Glutamatergic neuron (in vitro differentiated cells): ENCODE results near the gene SLC2A1. TPM values are rescaled to one million over a fixed set of nuclear protein-coding genes. Genes with fewer than 3 reads are reported as not detected.

Experiments used
- DNase-seq: peaks from one replicate; pipeline ENCODE4 v3.0.0; 2022
- H3K27ac Mint-ChIP-seq: one replicate; pipeline ENCODE4 v1.8.0; 2020; ENCODE audit warnings: mild to moderate bottlenecking, mixed read lengths, inconsistent platforms; ENCODE audit not compliant: unreplicated experiment
- H3K27me3 Mint-ChIP-seq: one replicate; pipeline ENCODE4 v1.8.0; 2020; ENCODE audit warnings: mild to moderate bottlenecking, moderate library complexity, mixed read lengths, inconsistent platforms; ENCODE audit not compliant: unreplicated experiment
- H3K36me3 Mint-ChIP-seq: one replicate; pipeline ENCODE4 v1.8.0; 2020; ENCODE audit warnings: mild to moderate bottlenecking, mixed read lengths, inconsistent platforms; ENCODE audit not compliant: unreplicated experiment
- H3K4me1 Mint-ChIP-seq: one replicate; pipeline ENCODE4 v1.8.0; 2020; ENCODE audit warnings: mild to moderate bottlenecking, low read depth, mixed read lengths, inconsistent platforms; ENCODE audit not compliant: unreplicated experiment
- H3K4me3 Mint-ChIP-seq: one replicate; pipeline ENCODE4 v1.8.0; 2020; ENCODE audit warnings: mild to moderate bottlenecking, mixed read lengths, inconsistent platforms; ENCODE audit not compliant: unreplicated experiment
- H3K9me3 Mint-ChIP-seq: one replicate; pipeline ENCODE4 v1.8.0; 2020; ENCODE audit warnings: mild to moderate bottlenecking, moderate library complexity, mixed read lengths, inconsistent platforms; ENCODE audit not compliant: unreplicated experiment
- total RNA-seq: library from RNA; stranded (reverse); fragmentation: NEBNext Ultra II Directional; extraction: Animal tissue kit (Norgen Biotek cat#: 25700); gene quantifications from one replicate; pipeline ENCODE4 v1.2.1, GENCODE V29; 2021; ENCODE audit not compliant: unreplicated experiment
- TF ChIP-seq, protein P1 (sequence below): fragments of 200-600 bp; sonication (generic); IDR thresholded peaks from one replicate; pipeline ENCODE4 v1.5.0; 2021; ENCODE audit not compliant: partially characterized antibody, unreplicated experiment

The SLC2A1 gene
- total RNA-seq, 1 donor from 2014 or later: 25.0 TPM

DNA sequence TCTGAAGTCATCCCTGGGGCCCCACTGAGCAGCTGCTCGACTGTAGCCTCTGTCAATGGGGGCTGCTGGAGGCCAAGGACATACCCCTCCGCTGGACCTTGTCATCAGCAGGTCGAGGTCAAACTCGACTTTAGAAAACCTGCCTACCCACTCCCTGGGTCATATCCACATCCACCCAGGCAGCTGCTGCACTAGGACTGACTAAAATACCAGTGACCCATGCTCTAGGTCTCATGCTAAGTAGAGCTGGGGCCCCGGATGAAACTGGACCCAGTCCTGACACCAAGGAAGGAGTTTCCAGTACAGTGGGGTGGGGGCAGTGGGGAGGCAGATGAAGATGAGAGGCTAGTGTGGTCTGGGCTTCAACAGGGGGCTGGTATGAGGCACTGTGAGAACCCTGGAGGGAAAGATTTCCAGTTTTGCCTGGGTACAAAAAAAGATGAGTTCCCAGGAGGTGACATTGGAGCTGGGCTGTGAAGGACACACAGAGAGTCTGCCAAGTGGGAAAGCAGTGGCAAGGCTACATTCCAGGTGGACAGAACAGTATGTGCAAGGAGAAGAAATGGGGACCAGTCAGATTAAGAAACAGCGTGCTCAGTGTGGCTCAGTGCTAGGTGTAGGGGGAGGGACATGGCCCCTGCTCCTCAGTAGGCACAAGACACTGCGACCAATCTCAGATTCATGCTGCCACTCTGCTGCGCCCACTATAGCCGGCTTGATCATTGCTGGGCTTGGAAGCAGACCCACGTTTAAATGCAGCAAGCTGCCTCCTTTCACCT lies 12.4 kb downstream of the SLC2A1 start:
- DNase-seq: no peak
- no peaks in the 10 kb centered on the region for H3K36me3 Mint-ChIP-seq
- TF ChIP-seq, protein P1, sequence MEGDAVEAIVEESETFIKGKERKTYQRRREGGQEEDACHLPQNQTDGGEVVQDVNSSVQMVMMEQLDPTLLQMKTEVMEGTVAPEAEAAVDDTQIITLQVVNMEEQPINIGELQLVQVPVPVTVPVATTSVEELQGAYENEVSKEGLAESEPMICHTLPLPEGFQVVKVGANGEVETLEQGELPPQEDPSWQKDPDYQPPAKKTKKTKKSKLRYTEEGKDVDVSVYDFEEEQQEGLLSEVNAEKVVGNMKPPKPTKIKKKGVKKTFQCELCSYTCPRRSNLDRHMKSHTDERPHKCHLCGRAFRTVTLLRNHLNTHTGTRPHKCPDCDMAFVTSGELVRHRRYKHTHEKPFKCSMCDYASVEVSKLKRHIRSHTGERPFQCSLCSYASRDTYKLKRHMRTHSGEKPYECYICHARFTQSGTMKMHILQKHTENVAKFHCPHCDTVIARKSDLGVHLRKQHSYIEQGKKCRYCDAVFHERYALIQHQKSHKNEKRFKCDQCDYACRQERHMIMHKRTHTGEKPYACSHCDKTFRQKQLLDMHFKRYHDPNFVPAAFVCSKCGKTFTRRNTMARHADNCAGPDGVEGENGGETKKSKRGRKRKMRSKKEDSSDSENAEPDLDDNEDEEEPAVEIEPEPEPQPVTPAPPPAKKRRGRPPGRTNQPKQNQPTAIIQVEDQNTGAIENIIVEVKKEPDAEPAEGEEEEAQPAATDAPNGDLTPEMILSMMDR: no peak
- H3K4me3 Mint-ChIP-seq: no peak overlapping the region
- peaks cover 14% of the 10 kb centered on the region for H3K4me1 Mint-ChIP-seq
- no peak overlapping the region for H3K27ac Mint-ChIP-seq
- peaks cover 3% of the 10 kb centered on the region for H3K27me3 Mint-ChIP-seq
- peaks cover 4% of the 10 kb centered on the region for H3K9me3 Mint-ChIP-seq

DNA sequence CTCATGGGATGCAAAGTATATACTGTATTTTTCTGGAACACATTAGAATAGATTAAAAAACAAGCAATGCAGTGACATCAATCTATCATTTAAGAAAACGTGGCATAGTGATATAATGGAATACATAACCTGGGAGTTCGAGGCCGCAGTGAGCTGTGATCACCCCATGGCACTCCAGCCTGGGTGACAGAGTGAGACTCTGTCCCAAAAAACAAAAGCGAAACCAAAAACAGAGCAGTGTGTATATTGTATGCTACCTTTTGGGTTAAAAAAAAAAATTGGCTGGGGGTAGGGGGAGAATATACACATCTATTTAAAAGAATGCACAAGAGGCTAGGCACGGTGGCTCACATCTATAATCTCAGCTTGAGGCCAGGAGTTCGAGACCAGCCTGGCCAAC lies 13.5 kb downstream of the SLC2A1 start:
- DNase-seq: no peak
- H3K9me3 Mint-ChIP-seq: peaks cover 4% of the 10 kb centered on the region
- H3K4me1 Mint-ChIP-seq: peaks cover 14% of the 10 kb centered on the region
- H3K27me3 Mint-ChIP-seq: peaks cover 5% of the 10 kb centered on the region
- TF ChIP-seq, protein P1: no peak
- H3K27ac Mint-ChIP-seq: no peak overlapping the region
- peak overlapping the region; percentile 46 for H3K4me3 Mint-ChIP-seq
- H3K36me3 Mint-ChIP-seq: no peaks in the 10 kb centered on the region

DNA sequence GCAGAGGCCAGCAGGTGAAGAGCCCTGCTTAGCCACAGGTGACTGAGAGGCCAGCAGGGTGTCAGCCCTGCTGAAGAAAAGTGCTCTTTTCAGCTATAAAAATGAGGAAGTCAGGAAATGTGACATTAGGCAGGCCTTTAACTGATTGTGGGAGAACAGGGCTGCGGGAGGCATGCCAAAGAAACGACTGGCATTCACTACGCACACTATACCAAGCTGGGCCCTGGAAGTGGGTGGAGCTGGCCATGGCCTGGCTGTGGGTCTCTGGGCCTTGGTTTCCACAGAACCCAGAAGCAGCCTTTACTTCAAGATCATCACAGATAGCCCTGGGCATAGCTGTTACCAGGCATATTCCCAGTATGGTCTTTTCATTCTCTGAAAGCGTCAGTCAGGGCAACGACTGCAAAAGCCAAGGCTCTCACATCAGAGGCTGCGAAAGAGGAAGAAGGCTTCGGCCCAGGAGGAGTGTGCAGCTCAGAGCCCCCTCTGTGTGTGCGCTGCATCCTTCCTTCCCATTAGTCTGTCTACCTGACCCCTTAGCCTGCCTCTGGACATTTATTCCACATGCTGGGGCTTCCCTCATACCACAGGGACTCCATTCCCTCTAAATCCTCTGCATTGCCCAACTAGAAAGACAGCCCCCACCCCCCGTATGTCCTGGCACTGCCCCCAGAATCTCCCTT lies 14.3 kb downstream of the SLC2A1 start:
- Mint-ChIP-seq H3K4me1 (peaks cover 12% of the 10 kb centered on the region), H3K4me3 (no peak overlapping the region), H3K36me3 (no peaks in the 10 kb centered on the region), H3K27ac (no peak overlapping the region), H3K9me3 (peaks cover 2% of the 10 kb centered on the region), H3K27me3 (peaks cover 5% of the 10 kb centered on the region)
- no peak for DNase-seq
- TF ChIP-seq, protein P1: no peak

DNA sequence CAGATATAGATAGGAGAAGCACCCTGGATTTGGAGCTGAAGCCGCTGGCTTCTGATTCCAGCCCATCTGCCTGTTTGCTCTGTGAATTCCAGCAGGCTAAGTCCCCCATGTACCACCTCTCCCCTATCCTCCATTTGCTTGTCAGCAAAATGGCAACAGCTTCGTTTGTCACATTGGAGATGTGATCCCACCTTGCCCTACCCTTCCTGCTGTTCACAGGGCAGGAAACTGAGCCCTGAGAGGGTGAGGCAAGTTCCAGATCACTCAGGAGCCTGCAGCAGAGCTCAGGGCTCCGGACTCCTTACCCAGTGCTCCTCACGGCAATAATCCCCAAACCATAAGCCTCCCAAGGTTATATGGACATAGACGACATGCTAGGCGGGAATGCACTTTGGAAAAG lies 14.9 kb downstream of the SLC2A1 start:
- Mint-ChIP-seq H3K4me3 (no peak overlapping the region), H3K27ac (no peak overlapping the region), H3K4me1 (peaks cover 9% of the 10 kb centered on the region), H3K9me3 (peaks cover 1% of the 10 kb centered on the region), H3K27me3 (peaks cover 5% of the 10 kb centered on the region), H3K36me3 (no peaks in the 10 kb centered on the region)
- TF ChIP-seq, protein P1: no peak
- no peak for DNase-seq

DNA sequence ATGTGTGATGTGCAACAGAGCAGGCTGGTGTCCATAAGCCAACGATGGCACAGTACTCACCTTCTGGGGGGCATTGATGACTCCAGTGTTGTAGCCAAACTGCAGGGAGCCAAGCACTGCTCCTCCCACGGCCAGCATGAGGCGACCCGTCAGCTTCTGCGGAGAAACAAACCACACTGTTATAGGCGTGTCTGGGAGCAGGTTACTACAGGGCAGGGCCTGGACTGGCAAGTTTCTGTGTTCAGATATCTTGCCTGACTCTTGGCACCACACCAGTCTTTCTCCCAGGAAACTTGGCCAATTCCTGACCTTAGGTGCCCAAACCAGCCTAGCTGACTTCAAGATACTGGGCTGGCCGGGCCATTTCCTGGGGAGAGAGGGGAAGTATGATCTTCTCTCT lies 15.5 kb downstream of the SLC2A1 start:
- Mint-ChIP-seq H3K27ac (no peak overlapping the region), H3K9me3 (peaks cover 1% of the 10 kb centered on the region), H3K36me3 (no peaks in the 10 kb centered on the region), H3K27me3 (peaks cover 5% of the 10 kb centered on the region), H3K4me1 (peaks cover 7% of the 10 kb centered on the region), H3K4me3 (no peak overlapping the region)
- TF ChIP-seq, protein P1: no peak
- no peak for DNase-seq
